ENCODE measurements around the gene CLDND1.

- TF ChIP-seq CTCF (IDR thresholded peaks at IDR 0.05) (no peak), POLR2A (IDR thresholded peaks at IDR 0.05) (no peak), POLR2AphosphoS5 (IDR thresholded peaks at IDR 0.05; ENCODE audit: insufficient read depth in 1 of 2, low read depth in 1 of 2) (no peak)
These were observed 29.7 kb upstream of the CLDND1 start for GRCh38 chr3:98552232-98553020.
